Type B pancreatic cell (in vitro differentiated cells): ENCODE data around the gene ECI2. TPM values are rescaled to one million over a fixed set of nuclear protein-coding genes. Genes with fewer than 3 reads are reported as not detected.

Experiments
- DNase-seq: peaks from one replicate; pipeline ENCODE4 v3.0.0; 2021; ENCODE audit warnings: mixed read lengths; ENCODE audit not compliant: unreplicated experiment; ENCODE audit errors: extremely low spot score
- H3K27ac Mint-ChIP-seq: 2 replicates; pipeline ENCODE4 v1.8.0; 2021; ENCODE audit warnings: mild to moderate bottlenecking, mixed read lengths
- H3K27me3 Mint-ChIP-seq: 2 replicates; pipeline ENCODE4 v1.8.0; 2021; ENCODE audit warnings: mixed read lengths
- H3K36me3 Mint-ChIP-seq: 2 replicates; pipeline ENCODE4 v1.8.0; 2021; ENCODE audit warnings: mixed read lengths
- H3K4me1 Mint-ChIP-seq: one replicate; pipeline ENCODE4 v1.8.0; 2021; ENCODE audit warnings: mixed read lengths; ENCODE audit not compliant: unreplicated experiment
- H3K4me3 Mint-ChIP-seq: 2 replicates; pipeline ENCODE4 v1.8.0; 2021; ENCODE audit warnings: mild to moderate bottlenecking, mixed read lengths
- H3K9me3 Mint-ChIP-seq: 2 replicates; pipeline ENCODE4 v1.8.0; 2021; ENCODE audit warnings: mixed read lengths
- total RNA-seq: library from RNA; stranded (reverse); gene quantifications from 2 replicates; pipeline ENCODE4 v1.2.1, GENCODE V29; 2021; ENCODE audit warnings: low replicate concordance
- TF ChIP-seq, protein P1 (sequence below): fragments of 200-600 bp; sonication (generic); conservative IDR thresholded peaks from 2 replicates; pipeline ENCODE4 v1.5.0; 2021; ENCODE audit warnings: antibody characterized with exemption, mild to moderate bottlenecking

Gene ECI2
- total RNA-seq, 1 donor from 2014 or later, result 62.9 TPM

DNA sequence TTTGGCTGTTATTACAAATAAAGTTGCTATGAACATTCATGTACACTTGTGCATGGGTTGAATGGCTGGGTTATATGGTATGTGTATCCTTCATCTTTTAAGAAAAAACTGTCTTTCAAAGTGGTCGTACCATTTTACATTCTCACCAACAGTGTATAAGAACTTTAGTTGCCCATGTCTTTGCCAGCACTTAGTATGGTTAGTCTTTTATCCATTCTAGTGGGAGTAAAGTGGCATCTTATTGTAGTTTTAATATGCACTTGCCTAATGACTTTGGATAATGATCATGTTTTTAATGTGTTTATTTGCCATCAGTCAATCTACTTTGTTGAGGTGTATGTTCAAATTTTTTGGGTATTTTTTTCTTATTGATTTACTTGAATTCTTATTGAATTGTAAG, 32.5 kb upstream of the ECI2 start:
- TF ChIP-seq, protein P1, sequence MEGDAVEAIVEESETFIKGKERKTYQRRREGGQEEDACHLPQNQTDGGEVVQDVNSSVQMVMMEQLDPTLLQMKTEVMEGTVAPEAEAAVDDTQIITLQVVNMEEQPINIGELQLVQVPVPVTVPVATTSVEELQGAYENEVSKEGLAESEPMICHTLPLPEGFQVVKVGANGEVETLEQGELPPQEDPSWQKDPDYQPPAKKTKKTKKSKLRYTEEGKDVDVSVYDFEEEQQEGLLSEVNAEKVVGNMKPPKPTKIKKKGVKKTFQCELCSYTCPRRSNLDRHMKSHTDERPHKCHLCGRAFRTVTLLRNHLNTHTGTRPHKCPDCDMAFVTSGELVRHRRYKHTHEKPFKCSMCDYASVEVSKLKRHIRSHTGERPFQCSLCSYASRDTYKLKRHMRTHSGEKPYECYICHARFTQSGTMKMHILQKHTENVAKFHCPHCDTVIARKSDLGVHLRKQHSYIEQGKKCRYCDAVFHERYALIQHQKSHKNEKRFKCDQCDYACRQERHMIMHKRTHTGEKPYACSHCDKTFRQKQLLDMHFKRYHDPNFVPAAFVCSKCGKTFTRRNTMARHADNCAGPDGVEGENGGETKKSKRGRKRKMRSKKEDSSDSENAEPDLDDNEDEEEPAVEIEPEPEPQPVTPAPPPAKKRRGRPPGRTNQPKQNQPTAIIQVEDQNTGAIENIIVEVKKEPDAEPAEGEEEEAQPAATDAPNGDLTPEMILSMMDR, result no peak
- no peaks in the 10 kb centered on the region for H3K36me3 Mint-ChIP-seq
- no peak for DNase-seq
- H3K4me3 Mint-ChIP-seq, result no peak overlapping the region
- H3K27ac Mint-ChIP-seq, result no peak overlapping the region
- no peaks in the 10 kb centered on the region for H3K27me3 Mint-ChIP-seq
- peaks cover 5% of the 10 kb centered on the region for H3K4me1 Mint-ChIP-seq
- H3K9me3 Mint-ChIP-seq, result no peaks in the 10 kb centered on the region

DNA sequence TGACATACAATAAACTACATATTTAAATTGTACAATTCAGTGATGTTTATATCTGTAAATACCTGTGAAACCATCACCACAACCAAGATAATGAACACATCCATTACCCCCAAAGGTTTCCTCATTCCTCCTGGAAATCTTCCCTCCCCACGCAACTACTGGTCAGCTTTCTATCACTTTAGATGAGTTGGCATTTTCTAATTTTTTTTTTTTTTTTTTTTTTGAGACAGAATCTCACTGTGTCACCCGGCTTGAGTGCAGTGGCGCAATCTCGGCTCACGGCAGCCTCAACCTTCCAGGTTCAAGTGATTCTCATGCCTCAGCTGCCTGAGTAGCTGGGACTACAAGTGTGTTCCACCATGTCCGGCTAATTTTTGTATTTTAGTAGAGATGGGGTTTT, 31.7 kb upstream of the ECI2 start:
- Mint-ChIP-seq H3K27me3 (no peaks in the 10 kb centered on the region), H3K4me1 (peaks cover 2% of the 10 kb centered on the region), H3K9me3 (no peaks in the 10 kb centered on the region), H3K4me3 (no peak overlapping the region), H3K36me3 (no peaks in the 10 kb centered on the region), H3K27ac (no peak overlapping the region)
- DNase-seq, result no peak
- TF ChIP-seq, protein P1, result no peak

DNA sequence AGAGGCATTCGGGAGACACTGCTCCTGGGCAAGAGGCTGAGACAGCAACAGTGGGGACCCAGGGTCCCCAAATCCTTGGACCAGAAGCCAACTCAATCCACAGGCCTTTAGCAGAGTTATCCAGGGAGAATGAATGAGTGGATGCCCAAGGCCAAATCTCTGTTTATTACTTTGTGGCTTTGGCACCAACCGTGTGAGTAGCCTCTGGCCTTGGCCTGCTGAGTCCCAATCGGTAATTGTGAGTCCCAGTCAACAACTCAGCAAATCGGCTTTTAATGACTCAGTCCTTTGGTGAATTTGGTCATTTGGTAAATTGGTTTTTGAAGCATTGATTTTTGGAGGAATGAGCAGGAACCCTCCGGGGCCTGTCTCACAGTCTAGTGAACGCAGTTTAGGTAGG, 29.1 kb upstream of the ECI2 start:
- Mint-ChIP-seq H3K27ac (no peak overlapping the region), H3K4me3 (no peak overlapping the region), H3K4me1 (no peaks in the 10 kb centered on the region), H3K27me3 (no peaks in the 10 kb centered on the region), H3K36me3 (no peaks in the 10 kb centered on the region), H3K9me3 (no peaks in the 10 kb centered on the region)
- TF ChIP-seq, protein P1, result no peak
- DNase-seq, result no peak

DNA sequence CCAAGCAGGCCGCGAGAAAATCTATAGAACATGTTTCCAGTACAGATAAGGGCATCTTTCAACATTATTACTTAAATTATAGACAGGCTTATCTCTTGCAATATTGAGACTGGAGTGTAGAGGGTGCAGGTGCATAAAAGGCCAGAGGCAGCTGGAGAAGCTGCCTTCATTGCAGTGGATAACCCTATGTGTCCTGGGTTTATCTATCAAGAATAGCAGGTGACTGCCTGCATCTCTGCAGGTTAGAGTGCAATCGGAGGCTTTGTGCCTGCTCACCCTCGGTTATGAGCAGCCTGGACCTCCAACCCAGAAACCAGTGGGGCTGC, 28.7 kb upstream of the ECI2 start:
- Mint-ChIP-seq H3K36me3 (no peaks in the 10 kb centered on the region), H3K27ac (no peak overlapping the region), H3K4me1 (no peaks in the 10 kb centered on the region), H3K9me3 (no peaks in the 10 kb centered on the region), H3K27me3 (no peaks in the 10 kb centered on the region), H3K4me3 (no peak overlapping the region)
- TF ChIP-seq, protein P1, result no peak
- DNase-seq, result no peak

DNA sequence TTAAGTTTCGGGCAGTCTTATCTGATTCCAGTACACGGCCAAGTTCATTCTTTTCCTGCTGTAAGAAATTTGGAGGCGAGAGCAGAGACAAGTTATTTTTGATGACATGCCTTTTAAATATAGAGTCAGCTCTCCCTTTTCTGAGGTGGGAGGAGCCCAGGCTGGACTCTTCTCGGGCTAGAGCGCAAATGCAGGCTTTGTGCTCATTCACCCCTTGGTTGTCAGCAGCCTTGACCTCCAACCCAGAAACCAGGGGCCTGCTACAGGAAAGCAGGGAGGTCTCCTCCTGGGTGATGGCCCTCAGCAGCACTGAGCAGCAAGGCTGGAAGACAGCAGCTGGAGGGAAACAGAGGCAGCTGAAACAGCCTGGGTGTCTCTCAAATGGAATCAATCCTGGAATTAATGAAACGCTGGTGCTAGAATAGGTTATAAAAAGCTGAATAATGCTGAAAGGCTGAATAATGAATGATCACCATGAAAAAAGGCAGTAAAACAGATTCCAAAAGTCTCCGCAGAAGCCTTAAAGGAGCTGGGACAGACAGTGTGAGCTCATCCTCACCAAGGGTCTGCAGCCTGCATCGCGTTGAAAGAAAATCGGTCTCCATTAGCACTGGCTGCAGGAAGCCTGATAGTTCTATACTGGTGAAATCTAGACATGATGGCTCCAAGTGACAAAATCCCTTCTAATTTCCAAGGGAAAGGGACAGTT, 28.2 kb upstream of the ECI2 start:
- no peak overlapping the region for H3K27ac Mint-ChIP-seq
- H3K9me3 Mint-ChIP-seq, result no peaks in the 10 kb centered on the region
- peaks cover 3% of the 10 kb centered on the region for H3K27me3 Mint-ChIP-seq
- TF ChIP-seq, protein P1, result no peak
- H3K4me1 Mint-ChIP-seq, result no peaks in the 10 kb centered on the region
- H3K36me3 Mint-ChIP-seq, result no peaks in the 10 kb centered on the region
- H3K4me3 Mint-ChIP-seq, result no peak overlapping the region
- no peak for DNase-seq

DNA sequence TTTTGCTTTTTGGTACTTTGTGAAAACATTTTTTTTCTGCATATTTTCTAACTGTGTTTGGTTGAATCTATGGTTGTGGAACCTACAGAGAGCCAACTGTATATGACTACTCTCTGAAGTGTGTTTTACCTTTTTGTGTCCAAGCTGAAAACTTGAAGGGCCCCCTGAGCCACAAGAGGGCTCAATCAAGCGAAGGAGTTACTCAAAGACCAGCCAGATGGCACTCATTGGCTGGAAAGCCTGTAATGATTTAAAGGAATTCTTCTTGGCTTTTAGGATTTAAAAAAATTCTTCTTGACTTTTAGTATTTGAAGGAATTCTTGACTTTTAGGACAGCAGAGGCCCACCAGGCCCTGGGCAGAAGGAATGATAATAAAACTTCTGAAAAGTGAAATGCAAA, 27.0 kb upstream of the ECI2 start:
- Mint-ChIP-seq H3K27ac (no peak overlapping the region), H3K4me1 (no peaks in the 10 kb centered on the region), H3K9me3 (no peaks in the 10 kb centered on the region), H3K27me3 (peaks cover 3% of the 10 kb centered on the region), H3K36me3 (no peaks in the 10 kb centered on the region), H3K4me3 (no peak overlapping the region)
- no peak for DNase-seq
- TF ChIP-seq, protein P1, result no peak
